HepG2 (cell line): ENCODE data around the gene MOG. TPM values are rescaled to one million over a fixed set of nuclear protein-coding genes. Genes with fewer than 3 reads are reported as not detected.

Experiments
- GATA4 ChIP-seq: sonication (generic); IDR thresholded peaks from 2 replicates; pipeline ENCODE4 v1.6.1; 2016; ENCODE audit warnings: antibody characterized with exemption, low read depth, borderline replicate concordance
- KLF12 ChIP-seq: sonication (generic); formaldehyde crosslinking; IDR thresholded peaks from 2 replicates; pipeline ENCODE4 v1.4.0; 2020; ENCODE audit warnings: missing genetic modification reagents, borderline replicate concordance
- NONO ChIP-seq, 2 experiments: fragments of 450-650 bp in 1 of 2; sonication (generic) in 1 of 2; formaldehyde crosslinking in 1 of 2; IDR thresholded peaks in 1 of 2; conservative IDR thresholded peaks in 1 of 2; 2 replicates each; pipeline versions ENCODE4 v1.6.1 to v1.8.0; 2017 to 2022; ENCODE audit warnings: mild to moderate bottlenecking in 1 of 2, missing genetic modification reagents in 1 of 2, moderate library complexity in 1 of 2
- SP4 ChIP-seq: sonication (generic); formaldehyde crosslinking; IDR thresholded peaks from 2 replicates; pipeline ENCODE4 v1.8.1; 2023; ENCODE audit warnings: mild to moderate bottlenecking, missing genetic modification reagents
- SRSF4 ChIP-seq: fragments of 200-400 bp; formaldehyde crosslinking; IDR thresholded peaks from one replicate; pipeline ENCODE4 v1.6.1; 2018; ENCODE audit warnings: mild to moderate bottlenecking, low read depth, low read length, moderate library complexity; ENCODE audit not compliant: poor library complexity, severe bottlenecking
- TBX2 ChIP-seq: sonication (generic); formaldehyde crosslinking; IDR thresholded peaks from 2 replicates; pipeline ENCODE4 v1.5.0; 2020; ENCODE audit warnings: missing genetic modification reagents, mild to moderate bottlenecking, borderline replicate concordance
- ZNF263 ChIP-seq: sonication (generic); formaldehyde crosslinking; IDR thresholded peaks from 2 replicates; pipeline ENCODE4 v1.4.0; 2020; ENCODE audit warnings: missing genetic modification reagents
- ZNF790 ChIP-seq: sonication (generic); formaldehyde crosslinking; IDR thresholded peaks from 2 replicates; pipeline ENCODE4 v1.8.0; 2022; ENCODE audit warnings: missing genetic modification reagents, mild to moderate bottlenecking, borderline replicate concordance
- polyA plus RNA-seq, 8 experiments: library from polyadenylated mRNA; depleted of rRNA in 3 of 8; stranded (reverse) in 7 of 8; unstranded in 1 of 8; fragments of >200 nt; fragmentation: Illumina TruSeq in 4 of 8; extraction: Trizol in 4 of 8; gene quantifications; 2 replicates each; pipeline versions ENCODE4 v1.2.1 to v1.2.3, GENCODE V29; 2011 to 2016; ENCODE audit warnings: low read depth in 4 of 8, missing spikeins in 1 of 8, mixed read lengths in 1 of 8; ENCODE audit not compliant: insufficient read depth in 1 of 8
- total RNA-seq, 5 experiments: library from RNA; depleted of rRNA; stranded (reverse); fragments of >200 nt; fragmentation: Illumina TruSeq; extraction: Trizol; gene quantifications; 2 replicates each; pipeline ENCODE4 v1.2.3, GENCODE V29; 2016; ENCODE audit warnings: low read depth in 1 of 5
- TF ChIP-seq, protein P1 (sequence below): sonication (generic); formaldehyde crosslinking; IDR thresholded peaks from 2 replicates; pipeline ENCODE4 v1.4.0; 2020; ENCODE audit warnings: missing genetic modification reagents, low read depth, mild to moderate bottlenecking, borderline replicate concordance
- TF ChIP-seq, protein P2 (sequence below): sonication (generic); formaldehyde crosslinking; IDR thresholded peaks from 2 replicates; pipeline ENCODE4 v1.5.0; 2020; ENCODE audit warnings: mild to moderate bottlenecking, missing genetic modification reagents
- TF ChIP-seq, protein P3 (sequence below): sonication (generic); formaldehyde crosslinking; IDR thresholded peaks from 2 replicates; pipeline ENCODE4 v1.8.0; 2022; ENCODE audit warnings: mild to moderate bottlenecking, missing genetic modification reagents, moderate library complexity
- TF ChIP-seq, protein P4 (sequence below): sonication (generic); formaldehyde crosslinking; conservative IDR thresholded peaks from 2 replicates; pipeline ENCODE4 v1.5.0; 2020; ENCODE audit warnings: missing genetic modification reagents
- TF ChIP-seq, protein P5 (sequence below): sonication (generic); formaldehyde crosslinking; IDR thresholded peaks from 2 replicates; pipeline ENCODE4 v1.4.0; 2020; ENCODE audit warnings: mild to moderate bottlenecking, missing genetic modification reagents

MOG gene
- total and polyA plus RNA-seq, 2 of the 13 experiments (the other 11 are each of a cell fraction or from before 2014, with no cell fraction given) = not detected

DNA sequence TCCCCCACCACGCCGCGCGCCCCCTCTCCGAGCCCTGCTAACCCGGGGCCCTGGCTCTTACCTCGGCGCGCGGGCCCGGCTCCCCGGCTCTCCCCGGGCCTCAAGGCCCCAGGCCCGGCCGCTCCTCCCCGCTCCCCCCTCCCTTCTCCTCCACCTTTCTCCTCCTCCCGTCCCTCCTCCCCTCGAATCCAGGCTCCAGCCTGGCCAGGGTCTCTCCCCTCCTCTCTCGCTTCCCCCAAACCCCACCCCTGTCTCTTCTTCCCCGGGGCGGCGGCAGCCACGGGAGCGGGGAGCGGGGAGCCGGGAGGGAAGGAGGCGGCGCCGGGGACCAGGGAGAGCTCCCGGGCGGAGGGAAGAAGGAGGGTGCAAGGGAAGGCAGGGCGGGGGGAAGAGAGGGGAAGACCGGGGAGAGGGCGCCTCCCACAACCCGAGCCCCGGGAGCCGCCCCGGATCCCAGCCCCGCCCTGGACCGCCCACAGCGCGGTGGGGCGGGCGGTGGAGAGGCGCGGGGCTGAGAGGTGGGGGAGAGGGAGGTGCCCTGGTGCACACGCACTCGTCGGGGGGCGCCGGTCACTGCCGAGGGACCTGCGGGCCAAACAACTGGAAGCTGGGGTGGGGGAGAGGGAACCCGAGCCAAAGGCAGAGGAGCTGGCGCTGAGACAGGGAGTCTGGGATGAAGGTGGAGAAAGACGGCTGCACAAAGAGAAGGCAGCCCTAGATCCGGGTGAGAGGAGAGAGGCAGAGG is 23.9 kb upstream of the MOG start, which contains the start of gene GABBR1 (continued):
- TF ChIP-seq, protein P1, sequence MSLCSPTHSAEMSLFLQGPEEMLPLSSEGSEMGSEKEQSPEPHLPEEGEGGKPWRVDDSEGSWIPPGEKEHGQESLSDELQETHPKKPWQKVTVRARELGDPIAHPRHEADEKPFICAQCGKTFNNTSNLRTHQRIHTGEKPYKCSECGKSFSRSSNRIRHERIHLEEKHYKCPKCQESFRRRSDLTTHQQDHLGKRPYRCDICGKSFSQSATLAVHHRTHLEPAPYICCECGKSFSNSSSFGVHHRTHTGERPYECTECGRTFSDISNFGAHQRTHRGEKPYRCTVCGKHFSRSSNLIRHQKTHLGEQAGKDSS (CRISPR knock-in tag) = no peak
- TF ChIP-seq SP4 (CRISPR knock-in tag) (no peak), ZNF263 (CRISPR knock-in tag) (peak; percentile 56; the same call in 1 of the 2 replicates), ZNF790 (CRISPR knock-in tag) (no peak), GATA4 (no peak), TBX2 (CRISPR knock-in tag) (no peak), SRSF4 (no peak), NONO (IDR thresholded peaks at IDR 0.05) (no peak), NONO (CRISPR knock-in tag; conservative IDR thresholded peaks at IDR 0.05) (no peak; the same call in 1 of the 2 replicates), KLF12 (CRISPR knock-in tag) (no peak)
- TF ChIP-seq, protein P2, sequence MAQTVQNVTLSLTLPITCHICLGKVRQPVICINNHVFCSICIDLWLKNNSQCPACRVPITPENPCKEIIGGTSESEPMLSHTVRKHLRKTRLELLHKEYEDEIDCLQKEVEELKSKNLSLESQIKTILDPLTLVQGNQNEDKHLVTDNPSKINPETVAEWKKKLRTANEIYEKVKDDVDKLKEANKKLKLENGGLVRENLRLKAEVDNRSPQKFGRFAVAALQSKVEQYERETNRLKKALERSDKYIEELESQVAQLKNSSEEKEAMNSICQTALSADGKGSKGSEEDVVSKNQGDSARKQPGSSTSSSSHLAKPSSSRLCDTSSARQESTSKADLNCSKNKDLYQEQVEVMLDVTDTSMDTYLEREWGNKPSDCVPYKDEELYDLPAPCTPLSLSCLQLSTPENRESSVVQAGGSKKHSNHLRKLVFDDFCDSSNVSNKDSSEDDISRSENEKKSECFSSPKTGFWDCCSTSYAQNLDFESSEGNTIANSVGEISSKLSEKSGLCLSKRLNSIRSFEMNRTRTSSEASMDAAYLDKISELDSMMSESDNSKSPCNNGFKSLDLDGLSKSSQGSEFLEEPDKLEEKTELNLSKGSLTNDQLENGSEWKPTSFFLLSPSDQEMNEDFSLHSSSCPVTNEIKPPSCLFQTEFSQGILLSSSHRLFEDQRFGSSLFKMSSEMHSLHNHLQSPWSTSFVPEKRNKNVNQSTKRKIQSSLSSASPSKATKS (CRISPR knock-in tag) = no peak
- TF ChIP-seq, protein P3, sequence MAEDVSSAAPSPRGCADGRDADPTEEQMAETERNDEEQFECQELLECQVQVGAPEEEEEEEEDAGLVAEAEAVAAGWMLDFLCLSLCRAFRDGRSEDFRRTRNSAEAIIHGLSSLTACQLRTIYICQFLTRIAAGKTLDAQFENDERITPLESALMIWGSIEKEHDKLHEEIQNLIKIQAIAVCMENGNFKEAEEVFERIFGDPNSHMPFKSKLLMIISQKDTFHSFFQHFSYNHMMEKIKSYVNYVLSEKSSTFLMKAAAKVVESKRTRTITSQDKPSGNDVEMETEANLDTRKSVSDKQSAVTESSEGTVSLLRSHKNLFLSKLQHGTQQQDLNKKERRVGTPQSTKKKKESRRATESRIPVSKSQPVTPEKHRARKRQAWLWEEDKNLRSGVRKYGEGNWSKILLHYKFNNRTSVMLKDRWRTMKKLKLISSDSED (CRISPR knock-in tag) = no peak
- TF ChIP-seq, protein P4, sequence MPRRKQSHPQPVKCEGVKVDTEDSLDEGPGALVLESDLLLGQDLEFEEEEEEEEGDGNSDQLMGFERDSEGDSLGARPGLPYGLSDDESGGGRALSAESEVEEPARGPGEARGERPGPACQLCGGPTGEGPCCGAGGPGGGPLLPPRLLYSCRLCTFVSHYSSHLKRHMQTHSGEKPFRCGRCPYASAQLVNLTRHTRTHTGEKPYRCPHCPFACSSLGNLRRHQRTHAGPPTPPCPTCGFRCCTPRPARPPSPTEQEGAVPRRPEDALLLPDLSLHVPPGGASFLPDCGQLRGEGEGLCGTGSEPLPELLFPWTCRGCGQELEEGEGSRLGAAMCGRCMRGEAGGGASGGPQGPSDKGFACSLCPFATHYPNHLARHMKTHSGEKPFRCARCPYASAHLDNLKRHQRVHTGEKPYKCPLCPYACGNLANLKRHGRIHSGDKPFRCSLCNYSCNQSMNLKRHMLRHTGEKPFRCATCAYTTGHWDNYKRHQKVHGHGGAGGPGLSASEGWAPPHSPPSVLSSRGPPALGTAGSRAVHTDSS (CRISPR knock-in tag) = no peak
- TF ChIP-seq, protein P5, sequence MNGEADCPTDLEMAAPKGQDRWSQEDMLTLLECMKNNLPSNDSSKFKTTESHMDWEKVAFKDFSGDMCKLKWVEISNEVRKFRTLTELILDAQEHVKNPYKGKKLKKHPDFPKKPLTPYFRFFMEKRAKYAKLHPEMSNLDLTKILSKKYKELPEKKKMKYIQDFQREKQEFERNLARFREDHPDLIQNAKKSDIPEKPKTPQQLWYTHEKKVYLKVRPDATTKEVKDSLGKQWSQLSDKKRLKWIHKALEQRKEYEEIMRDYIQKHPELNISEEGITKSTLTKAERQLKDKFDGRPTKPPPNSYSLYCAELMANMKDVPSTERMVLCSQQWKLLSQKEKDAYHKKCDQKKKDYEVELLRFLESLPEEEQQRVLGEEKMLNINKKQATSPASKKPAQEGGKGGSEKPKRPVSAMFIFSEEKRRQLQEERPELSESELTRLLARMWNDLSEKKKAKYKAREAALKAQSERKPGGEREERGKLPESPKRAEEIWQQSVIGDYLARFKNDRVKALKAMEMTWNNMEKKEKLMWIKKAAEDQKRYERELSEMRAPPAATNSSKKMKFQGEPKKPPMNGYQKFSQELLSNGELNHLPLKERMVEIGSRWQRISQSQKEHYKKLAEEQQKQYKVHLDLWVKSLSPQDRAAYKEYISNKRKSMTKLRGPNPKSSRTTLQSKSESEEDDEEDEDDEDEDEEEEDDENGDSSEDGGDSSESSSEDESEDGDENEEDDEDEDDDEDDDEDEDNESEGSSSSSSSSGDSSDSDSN (CRISPR knock-in tag) = 0 out of 2 replicates have a peak, but pooled peaks have one; percentile 24
